Ovary (tissue), 9 donors: ENCODE data around the gene YRDC. TPM values are rescaled to one million over a fixed set of nuclear protein-coding genes. Genes with fewer than 3 reads are reported as not detected.
"Not testable (repeated sequence)": the region's sequence is repeated elsewhere in the genome, so short reads cannot be mapped to it uniquely, and the experiment has no call there.

Experiments
- DNase-seq, 5 donors: peaks; one replicate each; pipeline ENCODE4 v3.0.0-alpha.2; 2019 to 2020
- H3K27ac ChIP-seq, 2 donors: fragments of 200-600 bp; one replicate each; pipeline versions ENCODE4 v1.5.1 to v1.8.0; 2019 to 2022
- H3K27me3 ChIP-seq: fragments of 200-600 bp; one replicate; pipeline ENCODE4 v1.8.0; 2022
- H3K36me3 ChIP-seq: fragments of 200-600 bp; sonication (generic); one replicate; pipeline ENCODE4 v1.5.1; 2019
- H3K4me1 ChIP-seq: one replicate; pipeline ENCODE4 v1.8.1; 2013; ENCODE audit warnings: mild to moderate bottlenecking, moderate library complexity; ENCODE audit not compliant: insufficient read depth
- H3K4me3 ChIP-seq: fragments of 200-600 bp; sonication (generic); one replicate; pipeline ENCODE4 v1.5.1; 2017
- H3K9me3 ChIP-seq, 2 donors: fragments of 200-600 bp in 1 of 2; sonication (generic) in 1 of 2; one replicate each; pipeline versions ENCODE4 v1.5.1 to v1.8.1; 2013 to 2019; ENCODE audit warnings: mild to moderate bottlenecking in 1 of 2, moderate library complexity in 1 of 2
- EP300 ChIP-seq: sonication (generic); formaldehyde crosslinking; IDR thresholded peaks from one replicate; pipeline ENCODE4 v1.6.1; 2017; ENCODE audit warnings: antibody characterized with exemption
- POLR2A ChIP-seq: fragments of 450-650 bp; IDR thresholded peaks from one replicate; pipeline ENCODE4 v1.6.1; 2017; ENCODE audit warnings: antibody characterized with exemption, mild to moderate bottlenecking, moderate library complexity
- WGBS, 3 donors: extraction: QIAGEN DNeasy Blood & Tissue Kit in 1 of 3; methylation state at CpG; one replicate each; pipeline versions ENCODE4 v1.1.5 to v1.1.7; 2013 to 2017; 5-methylcytosine and 5-hydroxymethylcytosine counted together
- intact Hi-C, 4 donors: fragments of 100-400 bp; cut with DNase I; formaldehyde crosslinking; loops; one replicate each; pipeline versions ENCODE4 v1.11.0 to v1.15.1; 2022 to 2023
- polyA plus RNA-seq, 2 donors: library from polyadenylated mRNA; stranded (reverse); fragments of 200-250 nt in 1 of 2; fragments of 350-450 nt in 1 of 2; fragmentation: Illumina TruSeq in 1 of 2; extraction: RNeasy Lipid Tissue Mini Kit (QIAGEN cat#74804) in 1 of 2; gene quantifications; one replicate each; pipeline ENCODE4 v1.2.3, GENCODE V29; 2013 to 2014
- total RNA-seq, 7 donors: library from RNA; depleted of rRNA in 2 of 7; stranded (reverse); fragments of >200 nt in 2 of 7; fragmentation: NEBNext Ultra II Directional in 3 of 7; extraction: Animal tissue kit (Norgen Biotek cat#: 25700) in 3 of 7; gene quantifications; one replicate each; pipeline versions ENCODE4 v1.1.0 to v1.2.4, GENCODE V29; 2016 to 2023
- TF ChIP-seq, protein P1 (sequence below), 3 donors: fragments of 450-650 bp in 2 of 3; fragments of 200-600 bp in 1 of 3; IDR thresholded peaks; one replicate each; pipeline versions ENCODE4 v1.5.1 to v1.8.0; 2016 to 2022; ENCODE audit warnings: antibody characterized with exemption in 3 of 3, mild to moderate bottlenecking in 1 of 3
- donor health status: DM: no; HTN: no; CAD: no; lungs with moderate emphysema.
- donor health status: DM: no; HTN: no; CAD: no.
- donor health status: Bipolar disorder and iron deficiency.
- donor health status: DM: yes; HTN: yes; CAD: no.
- donor health status: DM: no; HTN: no; CAD: no.
- donor health status: DM: yes; HTN: yes; CAD: no.

YRDC gene
- total and polyA plus RNA-seq, 9 donors: 7.2 to 15.0 (median 9.5) TPM

- WGBS, 3 donors: 24 to 27% (median 26%) methylated on average over 36 of the region's 36 CpGs
- H3K27me3 ChIP-seq: no peaks in the 10 kb centered on the region
- H3K36me3 ChIP-seq: no peaks in the 10 kb centered on the region
- peak overlapping the region; percentile 47 for H3K4me3 ChIP-seq
- peaks cover 5% of the 10 kb centered on the region for H3K4me1 ChIP-seq
- intact Hi-C loops: no loop called here
- H3K27ac ChIP-seq: no peak overlapping the region
- no peak for DNase-seq
- TF ChIP-seq, protein P1, sequence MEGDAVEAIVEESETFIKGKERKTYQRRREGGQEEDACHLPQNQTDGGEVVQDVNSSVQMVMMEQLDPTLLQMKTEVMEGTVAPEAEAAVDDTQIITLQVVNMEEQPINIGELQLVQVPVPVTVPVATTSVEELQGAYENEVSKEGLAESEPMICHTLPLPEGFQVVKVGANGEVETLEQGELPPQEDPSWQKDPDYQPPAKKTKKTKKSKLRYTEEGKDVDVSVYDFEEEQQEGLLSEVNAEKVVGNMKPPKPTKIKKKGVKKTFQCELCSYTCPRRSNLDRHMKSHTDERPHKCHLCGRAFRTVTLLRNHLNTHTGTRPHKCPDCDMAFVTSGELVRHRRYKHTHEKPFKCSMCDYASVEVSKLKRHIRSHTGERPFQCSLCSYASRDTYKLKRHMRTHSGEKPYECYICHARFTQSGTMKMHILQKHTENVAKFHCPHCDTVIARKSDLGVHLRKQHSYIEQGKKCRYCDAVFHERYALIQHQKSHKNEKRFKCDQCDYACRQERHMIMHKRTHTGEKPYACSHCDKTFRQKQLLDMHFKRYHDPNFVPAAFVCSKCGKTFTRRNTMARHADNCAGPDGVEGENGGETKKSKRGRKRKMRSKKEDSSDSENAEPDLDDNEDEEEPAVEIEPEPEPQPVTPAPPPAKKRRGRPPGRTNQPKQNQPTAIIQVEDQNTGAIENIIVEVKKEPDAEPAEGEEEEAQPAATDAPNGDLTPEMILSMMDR (IDR thresholded peaks at IDR 0.05): no peak
- TF ChIP-seq EP300: no peak
- no peak for TF ChIP-seq POLR2A
- H3K9me3 ChIP-seq: no peaks in the 10 kb centered on the region
Observed at GRCh38 chr1:37792943-37793686, 14.9 kb downstream of the YRDC start.

GRCh38 chr1:37782491-37782890 lies 25.5 kb downstream of the YRDC start:
- Histone ChIP-seq H3K4me1 (no peaks in the 10 kb centered on the region), H3K9me3 (no peaks in the 10 kb centered on the region), H3K27ac (no peak overlapping the region), H3K27me3 (no peaks in the 10 kb centered on the region), H3K4me3 (no peak overlapping the region), H3K36me3 (no peaks in the 10 kb centered on the region)
- WGBS, 3 donors: 77 to 81% (median 77%) methylated on average over 17 of the region's 17 CpGs
- intact Hi-C loops: no loop called here
- TF ChIP-seq EP300: no peak
- TF ChIP-seq, protein P1 (IDR thresholded peaks at IDR 0.05): no peak
- no peak for TF ChIP-seq POLR2A
- DNase-seq: no peak

GRCh38 chr1:37778654-37779053 lies 29.4 kb downstream of the YRDC start:
- no peak for DNase-seq
- Histone ChIP-seq H3K4me1 (no peaks in the 10 kb centered on the region), H3K4me3 (no peak overlapping the region), H3K27me3 (no peaks in the 10 kb centered on the region), H3K27ac (no peak overlapping the region), H3K9me3 (no peaks in the 10 kb centered on the region), H3K36me3 (no peaks in the 10 kb centered on the region)
- intact Hi-C loops: no loop called here
- TF ChIP-seq EP300 (no peak), POLR2A (no peak)
- TF ChIP-seq, protein P1 (IDR thresholded peaks at IDR 0.05): no peak
- 70 to 88% (median 80%) methylated on average over 3 of the region's 3 CpGs for WGBS, 3 donors

- intact Hi-C loops: no loop called here
- no peak overlapping the region for H3K27ac ChIP-seq
- no peak overlapping the region for H3K4me3 ChIP-seq
- H3K27me3 ChIP-seq: no peaks in the 10 kb centered on the region
- H3K36me3 ChIP-seq: no peaks in the 10 kb centered on the region
- DNase-seq: no peak
- no peaks in the 10 kb centered on the region for H3K4me1 ChIP-seq
- H3K9me3 ChIP-seq: no peaks in the 10 kb centered on the region
- 68 to 73% (median 72%) methylated on average over 4 of the region's 4 CpGs for WGBS, 3 donors
- TF ChIP-seq, protein P1 (IDR thresholded peaks at IDR 0.05): no peak
- no peak for TF ChIP-seq EP300
- TF ChIP-seq POLR2A: no peak
Observed at GRCh38 chr1:37776946-37777516, 31.0 kb downstream of the YRDC start.

DNA sequence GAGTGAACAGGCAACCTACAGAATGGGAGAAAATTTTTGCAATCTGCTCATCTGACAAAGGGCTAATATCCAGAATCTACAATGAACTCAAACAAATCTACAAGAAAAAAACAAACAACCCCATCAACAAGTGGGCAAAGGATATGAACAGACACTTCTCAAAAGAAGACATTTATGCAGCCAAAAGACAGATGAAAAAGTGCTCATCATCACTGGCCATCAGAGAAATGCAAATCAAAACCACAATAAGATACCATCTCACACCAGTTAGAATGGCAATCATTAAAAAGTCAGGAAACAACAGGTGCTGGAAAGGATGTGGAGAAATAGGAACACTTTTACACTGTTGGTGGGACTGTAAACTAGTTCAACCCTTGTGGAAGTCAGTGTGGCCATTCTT lies 36.6 kb downstream of the YRDC start:
- H3K9me3 ChIP-seq, H3K4me1 ChIP-seq, H3K27ac ChIP-seq, H3K36me3 ChIP-seq, intact Hi-C loops, H3K27me3 ChIP-seq, DNase-seq, H3K4me3 ChIP-seq: not testable (repeated sequence)
